Measurements from ENCODE around the gene MYO15B. TPM values are rescaled to one million over a fixed set of nuclear protein-coding genes. Genes with fewer than 3 reads are reported as not detected.

MYO15B gene
- total and polyA plus RNA-seq, 2 of the 4 experiments (the other 2 are of a cell fraction): 0.18 to 0.65 TPM

DNA sequence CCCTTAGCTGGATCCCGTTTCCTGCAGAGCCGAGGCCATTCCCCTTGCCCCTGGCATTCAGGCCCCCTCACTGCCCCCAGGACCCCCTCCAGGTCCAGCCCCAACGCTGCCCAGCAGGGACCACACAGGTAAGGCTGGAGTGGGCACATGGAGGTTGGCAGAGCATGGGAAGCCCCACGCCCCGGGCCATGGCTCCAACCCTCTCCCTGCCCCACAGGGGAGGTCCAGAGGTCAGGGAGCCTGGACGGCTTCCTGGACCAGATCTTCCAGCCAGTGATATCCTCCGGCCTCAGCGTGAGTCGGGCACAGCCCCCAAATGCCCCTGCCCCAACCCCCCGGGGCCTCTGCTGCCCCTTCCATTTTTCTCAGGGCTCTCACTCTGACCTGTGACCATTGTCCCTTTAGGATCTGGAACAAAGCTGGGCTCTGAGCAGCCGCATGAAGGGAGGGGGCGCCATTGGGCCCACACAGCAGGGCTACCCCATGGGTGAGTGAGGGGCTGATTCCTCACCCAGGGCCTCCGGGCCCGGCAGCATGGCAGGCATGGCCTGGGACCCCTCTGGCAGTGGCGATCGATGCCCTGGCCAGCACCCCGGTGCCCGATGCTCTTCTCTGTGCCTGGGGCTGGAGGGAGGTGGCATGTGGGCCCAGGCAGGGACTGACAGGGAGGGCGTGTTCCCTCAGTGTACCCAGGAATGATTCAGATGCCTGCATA is 27.1 kb downstream of the MYO15B start:
- no peak overlapping the region for H3K14ac ChIP-seq (replicated peaks; ENCODE audit: low read depth, low read length)
- H3K4me3 ChIP-seq (ENCODE audit: insufficient read depth, low read depth, low read length): no peak overlapping the region
- H3K9me1 ChIP-seq (ENCODE audit: insufficient read depth, low read length): no peaks in the 10 kb centered on the region
- no peak overlapping the region for H4K8ac ChIP-seq (ENCODE audit: low read depth in 2 of 2, low read length in 2 of 2)
- 72% methylated on average over 4 of the region's 19 CpGs; no CpG with 5 or more reads in 1 of the 2 experiments for WGBS, 2 experiments (ENCODE audit: extremely low coverage in 2 of 2, insufficient read length in 1 of 2)
- no peak overlapping the region for H3K9ac ChIP-seq (ENCODE audit: low read depth, low read length)
- no peak overlapping the region for H2AK5ac ChIP-seq (ENCODE audit: low read depth, low read length)
- no peaks in the 10 kb centered on the region for H3K9me3 ChIP-seq (ENCODE audit: control insufficient read depth, insufficient read depth, low read length)
- DNase-seq: no peak
- no peak overlapping the region for H2BK5ac ChIP-seq (ENCODE audit: low read depth, low read length, poor library complexity, severe bottlenecking)
- dilution Hi-C loops (cut with HindIII; ENCODE audit: low sequenced_read_pairs, unreplicated experiment) (no loop called here), in situ Hi-C loops (cut with MboI; ENCODE audit: low sequenced_read_pairs) (no loop called here), intact Hi-C loops (cut with micrococcal nuclease) (no loop called here)
- no TSS peak for BruUV-seq (replicated peaks)
- no peak overlapping the region for H2BK120ac ChIP-seq (ENCODE audit: low read depth, low read length)
- ATAC-seq (ENCODE audit: low read depth): no peak
- H2BK15ac ChIP-seq (ENCODE audit: low read depth, low read length): no peak overlapping the region
- no peak overlapping the region for H4K5ac ChIP-seq (ENCODE audit: low read depth, low read length)
- H3K27me3 ChIP-seq (ENCODE audit: control insufficient read depth, insufficient read depth, low read length): peaks cover 15% of the 10 kb centered on the region; the same call in 1 of the 2 replicates
- no peak overlapping the region for H3K23ac ChIP-seq (ENCODE audit: low read depth, low read length)
- no peak overlapping the region for H2AFZ ChIP-seq (replicated peaks; ENCODE audit: low read length, poor library complexity)
- H4K91ac ChIP-seq (ENCODE audit: insufficient read depth, low read depth, low read length): no peak overlapping the region
- no peaks in the 10 kb centered on the region for H3K36me3 ChIP-seq (ENCODE audit: control insufficient read depth, insufficient read depth, low read length)
- no peak overlapping the region for H3K4ac ChIP-seq (ENCODE audit: low read depth, low read length)
- no peaks in the 10 kb centered on the region for H3K4me1 ChIP-seq (ENCODE audit: control insufficient read depth, insufficient read depth, low read length)
- H2BK20ac ChIP-seq (ENCODE audit: low read depth, low read length): no peak overlapping the region
- H4K20me1 ChIP-seq (ENCODE audit: insufficient read depth, low read length): no peaks in the 10 kb centered on the region
- ChIA-PET CTCF (interaction anchor here (0.9 to 1.1 kb wide), 2 partner anchors 13 to 18 kb away, joined by 3 read pairs; partner anchors contain the start of gene SMIM5), POLR2A (ENCODE audit: unreplicated experiment) (no interaction called here)
- no peak overlapping the region for H3K18ac ChIP-seq (ENCODE audit: low read depth, low read length)
- no peaks in the 10 kb centered on the region for H3K79me1 ChIP-seq (ENCODE audit: low read depth in 1 of 2, low read length in 2 of 2)
- TF ChIP-seq RCOR1 (IDR thresholded peaks at IDR 0.05; ENCODE audit: insufficient replicate concordance, low read length): no peak
- no peak for TF ChIP-seq MAFK (IDR thresholded peaks at IDR 0.05; ENCODE audit: low read depth, low read length)
- TF ChIP-seq, protein P1, sequence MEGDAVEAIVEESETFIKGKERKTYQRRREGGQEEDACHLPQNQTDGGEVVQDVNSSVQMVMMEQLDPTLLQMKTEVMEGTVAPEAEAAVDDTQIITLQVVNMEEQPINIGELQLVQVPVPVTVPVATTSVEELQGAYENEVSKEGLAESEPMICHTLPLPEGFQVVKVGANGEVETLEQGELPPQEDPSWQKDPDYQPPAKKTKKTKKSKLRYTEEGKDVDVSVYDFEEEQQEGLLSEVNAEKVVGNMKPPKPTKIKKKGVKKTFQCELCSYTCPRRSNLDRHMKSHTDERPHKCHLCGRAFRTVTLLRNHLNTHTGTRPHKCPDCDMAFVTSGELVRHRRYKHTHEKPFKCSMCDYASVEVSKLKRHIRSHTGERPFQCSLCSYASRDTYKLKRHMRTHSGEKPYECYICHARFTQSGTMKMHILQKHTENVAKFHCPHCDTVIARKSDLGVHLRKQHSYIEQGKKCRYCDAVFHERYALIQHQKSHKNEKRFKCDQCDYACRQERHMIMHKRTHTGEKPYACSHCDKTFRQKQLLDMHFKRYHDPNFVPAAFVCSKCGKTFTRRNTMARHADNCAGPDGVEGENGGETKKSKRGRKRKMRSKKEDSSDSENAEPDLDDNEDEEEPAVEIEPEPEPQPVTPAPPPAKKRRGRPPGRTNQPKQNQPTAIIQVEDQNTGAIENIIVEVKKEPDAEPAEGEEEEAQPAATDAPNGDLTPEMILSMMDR (conservative IDR thresholded peaks at IDR 0.05; ENCODE audit: low read depth, low read length): no peak
- no peak for TF ChIP-seq NFE2L2 (IDR thresholded peaks at IDR 0.05; ENCODE audit: low read depth, low read length)
- TF ChIP-seq, protein P2, sequence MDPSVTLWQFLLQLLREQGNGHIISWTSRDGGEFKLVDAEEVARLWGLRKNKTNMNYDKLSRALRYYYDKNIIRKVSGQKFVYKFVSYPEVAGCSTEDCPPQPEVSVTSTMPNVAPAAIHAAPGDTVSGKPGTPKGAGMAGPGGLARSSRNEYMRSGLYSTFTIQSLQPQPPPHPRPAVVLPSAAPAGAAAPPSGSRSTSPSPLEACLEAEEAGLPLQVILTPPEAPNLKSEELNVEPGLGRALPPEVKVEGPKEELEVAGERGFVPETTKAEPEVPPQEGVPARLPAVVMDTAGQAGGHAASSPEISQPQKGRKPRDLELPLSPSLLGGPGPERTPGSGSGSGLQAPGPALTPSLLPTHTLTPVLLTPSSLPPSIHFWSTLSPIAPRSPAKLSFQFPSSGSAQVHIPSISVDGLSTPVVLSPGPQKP (IDR thresholded peaks at IDR 0.05; ENCODE audit: borderline replicate concordance, low read depth, low read length): no peak
- no peak for TF ChIP-seq MXI1 (IDR thresholded peaks at IDR 0.05; ENCODE audit: borderline replicate concordance, low read depth, low read length)
- TF ChIP-seq RFX5 (IDR thresholded peaks at IDR 0.05; ENCODE audit: low read depth, low read length): no peak
- H3K27ac ChIP-seq (ENCODE audit: insufficient read depth, low read length): no peak overlapping the region
- no peak overlapping the region for H3K56ac ChIP-seq (ENCODE audit: extremely low read depth, insufficient read depth, low read length)
- no peak overlapping the region for H3K4me2 ChIP-seq (ENCODE audit: low read depth, low read length)
- H2AK9ac ChIP-seq (replicated peaks; ENCODE audit: low read depth, low read length, poor library complexity): no peak overlapping the region

Data from IMR-90 (cell line).